A673 (cell line): Measurements from ENCODE around the gene ABI3. TPM values are rescaled to one million over a fixed set of nuclear protein-coding genes. Genes with fewer than 3 reads are reported as not detected.
A peak's percentile ranks its signal among the peaks of the same experiment; 100 is the strongest.

Source experiments
- BruUV-seq: library from RNA; stranded (reverse); fragments of 400-500 nt; replicated peaks from 2 replicates; lab custom pipeline; 2021; lab: Mats Ljungman, UMichigan
- CTCF ChIA-PET: fragments of 300-600 bp; sonication (Branson Sonifier 250); formaldehyde crosslinking; loops from one replicate; lab custom pipeline; 2022; ENCODE audit warnings: antibody characterized with exemption; lab: Charles Lee
- POLR2A ChIA-PET: fragments of 300-600 bp; sonication (Branson Sonifier 250); formaldehyde crosslinking; loops from one replicate; lab custom pipeline; 2022; ENCODE audit warnings: antibody characterized with exemption; ENCODE audit not compliant: low non-redundant PET; lab: Charles Lee
- DNase-seq: peaks from one replicate; pipeline ENCODE4 v3.0.0-alpha.2; 2015; ENCODE audit warnings: low spot score
- H3K27ac ChIP-seq: fragments of 200-600 bp; sonication (generic); 2 replicates; pipeline ENCODE4 v1.5.1; 2016; ENCODE audit warnings: mixed run types, low read depth, mild to moderate bottlenecking, mixed read lengths, antibody characterized with exemption, low read length; ENCODE audit not compliant: poor library complexity, severe bottlenecking
- H3K27me3 ChIP-seq: fragments of 200-600 bp; sonication (generic); replicated peaks from 2 replicates; pipeline ENCODE4 v1.6.1; 2017; ENCODE audit warnings: mixed run types, low read depth, mild to moderate bottlenecking, mixed read lengths, antibody characterized with exemption, low read length; ENCODE audit not compliant: insufficient read depth, poor library complexity
- H3K36me3 ChIP-seq: fragments of 200-600 bp; sonication (generic); 2 replicates; pipeline ENCODE4 v1.6.1; 2016; ENCODE audit warnings: mixed run types, mild to moderate bottlenecking, mixed read lengths, antibody characterized with exemption, low read length; ENCODE audit not compliant: insufficient read depth, poor library complexity, severe bottlenecking
- H3K4me1 ChIP-seq: fragments of 200-600 bp; sonication (generic); 2 replicates; pipeline ENCODE4 v1.6.1; 2017; ENCODE audit warnings: mixed run types, mild to moderate bottlenecking, mixed read lengths, antibody characterized with exemption, low read length; ENCODE audit not compliant: insufficient read depth, poor library complexity, severe bottlenecking
- H3K4me3 ChIP-seq: fragments of 200-600 bp; sonication (generic); 2 replicates; pipeline ENCODE4 v1.5.1; 2016; ENCODE audit warnings: low read depth, mixed run types, mild to moderate bottlenecking, mixed read lengths, low read length; ENCODE audit not compliant: poor library complexity, severe bottlenecking
- H3K9me3 ChIP-seq: fragments of 200-600 bp; sonication (generic); 2 replicates; pipeline ENCODE4 v1.6.1; 2016; ENCODE audit warnings: mixed run types, low read depth, mild to moderate bottlenecking, mixed read lengths, antibody characterized with exemption, low read length; ENCODE audit not compliant: poor library complexity, severe bottlenecking
- CTCF ChIP-seq: fragments of 300-800, 200-600 bp; sonication (generic); conservative IDR thresholded peaks from 2 replicates; pipeline ENCODE4 v1.5.1; 2017; ENCODE audit warnings: low read depth, mild to moderate bottlenecking, antibody characterized with exemption, low read length, moderate library complexity, mixed read lengths
- EZH2 ChIP-seq: fragments of 200-600 bp; sonication (generic); IDR thresholded peaks from 2 replicates; pipeline ENCODE4 v1.6.1; 2017; ENCODE audit warnings: borderline replicate concordance, low read depth, mild to moderate bottlenecking, mixed read lengths, antibody characterized with exemption, low read length; ENCODE audit not compliant: poor library complexity, severe bottlenecking
- intact Hi-C: fragments of 100-400 bp; cut with micrococcal nuclease; formaldehyde crosslinking; loops from one replicate; pipeline ENCODE4 v1.10.0; 2022; ENCODE audit not compliant: unreplicated experiment
- total RNA-seq: library from RNA; stranded (reverse); gene quantifications from 2 replicates; pipeline ENCODE4 v1.2.3, GENCODE V29; 2021

The ABI3 gene
- total RNA-seq, 1 experiment from 2014 or later: 9.7 TPM

- ChIA-PET POLR2A (no interaction called here), CTCF (no interaction called here)
- peaks cover 10% of the 10 kb centered on the region for H3K4me1 ChIP-seq
- TF ChIP-seq EZH2 (no peak), CTCF (no peak)
- H3K36me3 ChIP-seq: no peaks in the 10 kb centered on the region
- H3K4me3 ChIP-seq: no peak overlapping the region
- BruUV-seq: no TSS peak
- DNase-seq: no peak
- H3K27ac ChIP-seq: no peak overlapping the region
- intact Hi-C loops: no loop called here
- no peaks in the 10 kb centered on the region for H3K9me3 ChIP-seq
- no peaks in the 10 kb centered on the region for H3K27me3 ChIP-seq
Measured at GRCh38 chr17:49244839-49245238, 34.3 kb downstream of the ABI3 start.

- Histone ChIP-seq H3K27me3 (no peaks in the 10 kb centered on the region), H3K27ac (no peak overlapping the region), H3K4me3 (no peak overlapping the region), H3K4me1 (peaks cover 10% of the 10 kb centered on the region), H3K9me3 (no peaks in the 10 kb centered on the region), H3K36me3 (no peaks in the 10 kb centered on the region)
- TF ChIP-seq EZH2 (no peak), CTCF (no peak)
- ChIA-PET POLR2A (no interaction called here), CTCF (no interaction called here)
- no peak for DNase-seq
- intact Hi-C loops: no loop called here
- no TSS peak for BruUV-seq
Measured at GRCh38 chr17:49247944-49248343, 37.4 kb downstream of the ABI3 start.

- ChIA-PET CTCF (no interaction called here), POLR2A (interaction anchor here (0.5 kb wide), 1 partner anchor 35 kb away, joined by 4 read pairs; no protein-coding TSS in a partner anchor)
- TF ChIP-seq CTCF: no peak
- TF ChIP-seq EZH2: no peak
- H3K9me3 ChIP-seq: no peaks in the 10 kb centered on the region
- peaks cover 10% of the 10 kb centered on the region for H3K4me1 ChIP-seq
- no peaks in the 10 kb centered on the region for H3K27me3 ChIP-seq
- DNase-seq: peak; percentile 72
- no peak overlapping the region for H3K27ac ChIP-seq
- no TSS peak for BruUV-seq
- H3K4me3 ChIP-seq: no peak overlapping the region
- no peaks in the 10 kb centered on the region for H3K36me3 ChIP-seq
- intact Hi-C loops: no loop called here
Measured at GRCh38 chr17:49249292-49249794, 38.8 kb downstream of the ABI3 start.
